Adrenal gland (tissue), 12 donors: Measurements from ENCODE around the gene ELP5. TPM values are rescaled to one million over a fixed set of nuclear protein-coding genes. Genes with fewer than 3 reads are reported as not detected.

Source experiments
- DNase-seq, 7 donors: peaks; one replicate each; pipeline ENCODE4 v3.0.0-alpha.2; 2019 to 2020
- H3K27ac ChIP-seq, 5 donors: fragments of 200-600 bp; sonication (generic) in 4 of 5; 1 replicate in 3 of 5; 2 replicates in 2 of 5; pipeline versions ENCODE4 v1.5.1 to v1.8.0; 2016 to 2020; ENCODE audit warnings: mild to moderate bottlenecking in 1 of 5
- H3K27me3 ChIP-seq: fragments of 200-600 bp; 2 replicates; pipeline ENCODE4 v1.8.0; 2021
- H3K36me3 ChIP-seq, 2 donors: fragments of 200-600 bp; replicated peaks in 1 of 2; 1 replicate in 1 of 2; 2 replicates in 1 of 2; pipeline versions ENCODE4 v1.5.1 to v1.8.0; 2018 to 2022
- H3K4me1 ChIP-seq, 2 donors: fragments of 200-600 bp; replicated peaks in 1 of 2; 1 replicate in 1 of 2; 2 replicates in 1 of 2; pipeline versions ENCODE4 v1.5.1 to v1.8.0; 2018 to 2021
- H3K4me3 ChIP-seq, 4 donors: fragments of 200-600 bp; sonication (generic) in 3 of 4; one replicate each; pipeline ENCODE4 v1.5.1; 2016 to 2018
- H3K9me3 ChIP-seq, 3 donors: fragments of 200-600 bp; sonication (generic) in 1 of 3; replicated peaks in 1 of 3; 1 replicate in 2 of 3; 2 replicates in 1 of 3; pipeline versions ENCODE4 v1.5.1 to v1.8.0; 2016 to 2021
- CTCF ChIP-seq, 6 experiments: fragments of 450-650 bp in 4 of 6; fragments of 200-600 bp in 2 of 6; sonication (generic) in 1 of 6; IDR thresholded peaks; 1 replicate in 5 of 6; 2 replicates in 1 of 6; pipeline versions ENCODE4 v1.5.1 to v1.8.0; 2016 to 2021; ENCODE audit warnings: antibody characterized with exemption in 6 of 6, mild to moderate bottlenecking in 2 of 6, moderate library complexity in 1 of 6
- POLR2A ChIP-seq, 2 donors: fragments of 450-650 bp; IDR thresholded peaks; one replicate each; pipeline ENCODE4 v1.6.1; 2017; ENCODE audit warnings: antibody characterized with exemption in 2 of 2, mild to moderate bottlenecking in 2 of 2, moderate library complexity in 1 of 2
- WGBS, 4 donors: extraction: QIAGEN DNeasy Blood & Tissue Kit in 2 of 4; methylation state at CpG; one replicate each; pipeline versions ENCODE4 v1.1.5 to v1.1.7; 2013 to 2017; 5-methylcytosine and 5-hydroxymethylcytosine counted together
- intact Hi-C, 2 donors: fragments of 100-400 bp; cut with DNase I; formaldehyde crosslinking; loops; one replicate each; pipeline versions ENCODE4 v1.14.1 to v1.15.0; 2022 to 2023
- polyA plus RNA-seq, 3 donors: library from polyadenylated mRNA; stranded (reverse); fragments of 200-250 nt in 2 of 3; fragments of 350-450 nt in 1 of 3; fragmentation: Illumina TruSeq in 1 of 3; extraction: RNeasy Lipid Tissue Mini Kit (QIAGEN cat#74804) in 1 of 3; gene quantifications; one replicate each; pipeline ENCODE4 v1.2.3, GENCODE V29; 2013 to 2014
- total RNA-seq, 9 donors: library from RNA; depleted of rRNA in 4 of 9; stranded (reverse); fragments of >200 nt in 4 of 9; fragments of 120-200 nt in 1 of 9; fragmentation: NEBNext Ultra II Directional in 1 of 9; extraction: Animal tissue kit (Norgen Biotek cat#: 25700) in 1 of 9; gene quantifications; one replicate each; pipeline versions ENCODE4 v1.1.0 to v1.2.4, GENCODE V29; 2013 to 2023
- donor health status: healthy with polysubstance abuse.
- donor health status: Bipolar disorder and iron deficiency.
- donor health status: DM: yes; HTN: yes; CAD: no.
- donor health status: DM: no; HTN: no; CAD: no.
- donor health status: DM: no; HTN: no; CAD: no.
- donor health status: DM: yes; HTN: yes; CAD: no.

ELP5 gene
- total and polyA plus RNA-seq, 12 donors: 28.0 to 96.5 (median 61.3) TPM

GRCh38 chr17:7204828-7205461, 47.1 kb upstream of the ELP5 start:
- Histone ChIP-seq H3K4me1 (peaks cover 0 to 12% of the 10 kb centered on the region in 2 donors), H3K9me3 (no peaks in the 10 kb centered on the region), H3K27me3 (no peaks in the 10 kb centered on the region), H3K36me3 (peaks cover 0 to 28% of the 10 kb centered on the region in 2 donors), H3K27ac (peak overlapping the region in 2 of 5 donors; percentile 57 to 68), H3K4me3 (peak overlapping the region in 1 of 4 donors; percentile 55)
- WGBS, 4 donors: 7 to 10% (median 9%) methylated on average over 12 to 34 of the region's 34 CpGs
- no peak for TF ChIP-seq POLR2A (IDR thresholded peaks at IDR 0.05)
- no peak for TF ChIP-seq CTCF (IDR thresholded peaks at IDR 0.05)
- intact Hi-C loops: no loop called here
- peak; percentile 61 to 93 (median 76) for DNase-seq

- 48 to 73% (median 65%) methylated on average over 14 to 15 of the region's 15 CpGs for whole genome bisulfite sequencing, 4 donors
- H3K9me3 ChIP-seq: no peaks in the 10 kb centered on the region
- peaks cover 0 to 15% of the 10 kb centered on the region in 2 donors for H3K4me1 ChIP-seq
- intact Hi-C loops: no loop called here
- peak in 1 of 7 donors; percentile 14 for DNase-seq
- peak overlapping the region in 2 of 5 donors; percentile 57 to 68 for H3K27ac ChIP-seq
- H3K4me3 ChIP-seq: peak overlapping the region in 1 of 4 donors; percentile 55
- peaks cover 0 to 28% of the 10 kb centered on the region in 2 donors for H3K36me3 ChIP-seq
- H3K27me3 ChIP-seq: no peaks in the 10 kb centered on the region
- TF ChIP-seq POLR2A (IDR thresholded peaks at IDR 0.05) (no peak), CTCF (IDR thresholded peaks at IDR 0.05) (no peak)
Measured at GRCh38 chr17:7205561-7205960, 46.5 kb upstream of the ELP5 start.

DNA sequence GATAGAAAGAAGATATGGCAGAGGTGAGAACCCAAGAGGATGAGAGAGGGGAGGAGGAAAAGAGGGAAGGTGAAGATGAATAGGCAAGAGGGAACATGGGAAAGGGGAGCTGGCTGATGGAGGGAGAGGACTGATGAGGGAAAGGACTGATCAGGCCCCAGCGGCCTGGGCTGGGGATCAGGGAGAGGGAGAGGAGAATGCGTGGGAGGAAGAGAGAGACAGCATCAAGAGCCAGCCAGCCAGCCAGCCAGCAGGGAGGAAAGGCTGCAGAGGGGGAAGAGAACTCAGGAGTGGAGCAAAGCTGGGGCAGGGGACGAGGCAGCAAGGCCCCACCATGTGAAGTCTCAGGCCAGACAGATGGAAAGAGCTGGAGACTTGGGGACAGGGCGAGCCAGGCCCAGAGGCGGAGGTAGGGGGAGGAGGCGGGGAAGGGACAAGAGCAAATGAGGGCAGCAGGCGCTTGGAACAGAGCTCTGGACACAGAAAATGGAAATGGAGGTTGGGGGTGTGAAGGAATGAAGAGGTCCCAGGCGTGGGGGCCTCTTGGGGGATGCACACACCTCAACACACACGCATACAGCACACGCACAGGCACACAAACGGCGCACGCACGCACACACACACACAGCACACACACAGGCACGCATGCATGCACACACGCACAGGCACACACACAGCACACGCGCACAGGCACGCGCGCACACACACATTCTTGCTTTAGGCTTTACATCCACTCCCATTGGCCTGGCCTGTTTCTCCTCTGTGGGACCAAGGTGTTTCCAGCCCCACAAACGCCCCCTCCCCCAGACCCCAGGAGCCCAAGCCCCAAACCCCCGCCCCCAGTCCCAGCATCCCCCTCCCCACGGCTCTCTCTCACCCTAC, 44.7 kb upstream of the ELP5 start:
- Histone ChIP-seq H3K4me3 (no peak overlapping the region), H3K9me3 (no peaks in the 10 kb centered on the region), H3K27me3 (no peaks in the 10 kb centered on the region), H3K4me1 (peaks cover 0 to 15% of the 10 kb centered on the region in 2 donors), H3K36me3 (peaks cover 0 to 15% of the 10 kb centered on the region in 2 donors), H3K27ac (peak overlapping the region in 1 of 5 donors; percentile 34)
- TF ChIP-seq CTCF (IDR thresholded peaks at IDR 0.05): no peak
- TF ChIP-seq POLR2A (IDR thresholded peaks at IDR 0.05): no peak
- WGBS, 4 donors: 77 to 86% (median 84%) methylated on average over 22 to 24 of the region's 24 CpGs
- intact Hi-C loops: no loop called here
- peak in 2 of 7 donors; percentile 8 to 17 for DNase-seq

DNA sequence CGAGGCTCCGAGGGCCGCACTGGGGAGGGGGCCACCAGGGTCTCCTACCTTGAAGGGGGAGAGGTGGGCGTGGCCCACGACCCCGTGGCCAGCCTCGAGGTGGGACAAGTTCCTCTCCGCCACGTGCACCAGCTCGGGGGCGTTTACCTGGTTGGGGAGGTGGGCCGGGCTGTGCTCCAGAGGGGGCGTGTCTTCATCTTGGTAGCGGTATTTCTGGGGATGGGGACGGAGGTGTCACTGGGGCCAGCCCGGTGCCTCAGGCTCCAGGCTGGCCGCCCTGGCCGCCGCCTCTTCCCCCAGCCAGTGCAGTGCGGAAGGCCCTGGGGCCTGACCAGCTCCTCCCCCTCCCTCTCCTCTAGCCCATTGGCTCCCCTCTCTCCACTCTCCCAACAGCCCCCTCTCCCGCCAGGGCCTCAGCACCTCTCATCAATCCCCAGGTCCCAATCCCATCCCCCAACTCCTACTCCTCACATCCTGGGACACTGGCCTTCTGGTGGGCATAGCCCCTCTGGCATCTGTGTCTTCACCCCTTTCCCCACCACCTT, 43.9 kb upstream of the ELP5 start:
- Histone ChIP-seq H3K4me1 (peaks cover 0 to 15% of the 10 kb centered on the region in 2 donors), H3K27ac (peak overlapping the region in 1 of 5 donors; percentile 30), H3K36me3 (peaks cover 0 to 8% of the 10 kb centered on the region in 2 donors), H3K27me3 (no peaks in the 10 kb centered on the region), H3K4me3 (no peak overlapping the region), H3K9me3 (no peaks in the 10 kb centered on the region)
- peak in 2 of 7 donors; percentile 13 to 17 for DNase-seq
- WGBS, 4 donors: 70 to 97% (median 82%) methylated on average over 1 to 21 of the region's 21 CpGs
- intact Hi-C loops: no loop called here
- TF ChIP-seq POLR2A (IDR thresholded peaks at IDR 0.05): no peak
- TF ChIP-seq CTCF (IDR thresholded peaks at IDR 0.05): no peak
